Upper lobe of right lung (tissue), 1 donor: ENCODE data around the gene CACTIN. TPM values are rescaled to one million over a fixed set of nuclear protein-coding genes. Genes with fewer than 3 reads are reported as not detected.

Source experiments
- ATAC-seq: fragments of 200-7000 bp; cut with Tn5 transposase; one replicate; pipeline ENCODE4 v1.9.1; 2020; ENCODE audit warnings: mild to moderate bottlenecking, moderate library complexity
- DNase-seq: peaks from one replicate; pipeline ENCODE4 v3.0.0-alpha.2; 2020
- H3K27ac ChIP-seq: fragments of 200-600 bp; one replicate; pipeline ENCODE4 v1.8.0; 2022
- H3K27me3 ChIP-seq: fragments of 200-600 bp; one replicate; pipeline ENCODE4 v1.8.0; 2022; ENCODE audit warnings: mild to moderate bottlenecking
- H3K36me3 ChIP-seq: fragments of 200-600 bp; one replicate; pipeline ENCODE4 v1.8.0; 2022
- H3K4me1 ChIP-seq: fragments of 200-600 bp; one replicate; pipeline ENCODE4 v1.8.0; 2022
- H3K4me3 ChIP-seq: fragments of 200-600 bp; one replicate; pipeline ENCODE4 v1.8.0; 2022; ENCODE audit warnings: mild to moderate bottlenecking
- H3K9me3 ChIP-seq: fragments of 200-600 bp; one replicate; pipeline ENCODE4 v1.8.0; 2022
- CTCF ChIP-seq: fragments of 200-600 bp; IDR thresholded peaks from one replicate; pipeline ENCODE4 v1.8.0; 2022; ENCODE audit warnings: antibody characterized with exemption
- intact Hi-C: fragments of 100-400 bp; cut with DNase I; formaldehyde crosslinking; loops from one replicate; pipeline ENCODE4 v1.11.0; 2022
- total RNA-seq: library from RNA; stranded (reverse); fragmentation: NEBNext Ultra II Directional; extraction: Animal tissue kit (Norgen Biotek cat#: 25700); gene quantifications from one replicate; pipeline ENCODE4 v1.2.1, GENCODE V29; 2021
- donor health status: DM: no; HTN: yes; CAD: no; lungs with severe emphysema.

Gene CACTIN
- total RNA-seq, 1 donor from 2014 or later, result 24.3 TPM

DNA sequence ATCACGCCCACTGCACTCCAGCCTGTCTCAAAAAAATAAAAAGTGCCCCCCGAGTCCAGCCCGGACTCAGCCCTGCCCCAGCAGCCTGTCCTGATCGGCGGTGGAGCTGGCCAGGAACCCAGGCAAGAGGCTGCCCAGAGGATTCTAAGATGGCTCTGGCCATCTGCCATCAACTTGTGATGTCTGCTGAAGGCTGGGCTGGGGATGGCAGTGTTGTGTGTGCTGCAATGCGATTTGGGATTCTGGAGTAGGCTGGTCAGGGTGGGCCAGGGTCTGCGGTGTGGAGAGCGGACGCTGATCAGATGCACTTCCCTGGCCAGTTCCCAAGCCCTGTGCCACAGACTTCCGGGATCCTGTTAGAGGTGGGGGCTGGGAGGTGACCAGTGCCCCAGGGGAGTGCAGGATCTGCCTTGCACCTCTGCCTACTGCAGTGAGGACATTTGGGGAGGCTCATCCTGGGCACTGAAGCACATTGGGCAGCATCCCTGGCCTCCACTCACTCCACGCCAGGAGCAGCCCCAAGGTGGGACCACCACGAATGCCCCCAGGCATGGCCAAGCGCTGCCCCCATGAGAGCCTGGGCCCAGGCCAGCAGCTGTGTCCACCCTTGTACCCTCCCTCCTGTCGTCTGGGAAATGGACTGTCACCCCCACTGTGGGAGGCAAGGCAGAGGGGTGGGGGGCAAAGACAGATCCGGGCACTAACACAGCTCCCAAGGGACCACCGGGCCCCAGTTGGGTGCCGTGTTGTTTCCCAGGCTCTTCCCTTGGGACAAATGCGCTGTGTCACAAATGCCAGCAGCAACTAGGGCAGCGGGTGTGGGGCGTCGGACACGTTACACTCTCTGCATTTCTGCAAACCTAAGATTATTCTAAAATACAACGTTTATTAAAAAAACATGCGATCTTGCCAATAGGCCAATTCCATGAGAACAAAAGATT is 16.5 kb downstream of the CACTIN start:
- Histone ChIP-seq H3K4me3 (no peak overlapping the region), H3K36me3 (peaks cover 30% of the 10 kb centered on the region), H3K27ac (no peak overlapping the region), H3K9me3 (no peaks in the 10 kb centered on the region), H3K4me1 (peaks cover 27% of the 10 kb centered on the region), H3K27me3 (no peaks in the 10 kb centered on the region)
- ATAC-seq, result no peak
- no peak for DNase-seq
- intact Hi-C loops, result loop anchor here (10.0 kb wide), 1 partner anchor 65 kb away; no protein-coding TSS in a partner anchor
- no peak for TF ChIP-seq CTCF

DNA sequence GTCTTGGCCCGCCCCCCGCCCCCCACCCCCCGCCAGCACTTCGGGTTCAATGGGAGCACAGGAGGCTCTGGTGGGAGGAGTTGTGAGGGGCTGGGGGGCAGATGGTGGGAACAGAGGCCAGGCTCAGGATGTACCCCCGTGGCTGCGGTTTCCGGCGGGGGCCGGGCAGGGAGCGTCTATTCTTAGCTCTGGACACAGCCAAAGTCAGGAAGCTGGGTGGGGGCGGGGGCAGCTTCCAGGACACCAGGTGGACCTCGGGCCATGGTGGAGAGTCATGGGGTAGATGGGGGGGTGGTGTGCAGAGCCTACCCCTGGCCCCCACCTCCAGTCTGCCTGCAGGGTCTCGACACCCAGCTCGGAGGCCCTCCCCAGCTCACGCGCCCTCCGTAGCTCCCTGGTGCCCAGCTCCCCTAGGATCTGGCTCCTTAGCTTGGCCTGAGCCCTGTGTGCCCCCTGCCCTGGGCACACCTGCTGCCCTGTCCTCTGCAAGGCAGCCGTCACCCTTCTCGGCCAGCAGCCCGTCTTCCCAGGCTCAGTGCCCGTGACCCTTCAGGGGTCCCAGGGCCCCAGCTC is 17.8 kb downstream of the CACTIN start:
- Histone ChIP-seq H3K4me3 (no peak overlapping the region), H3K27me3 (no peaks in the 10 kb centered on the region), H3K36me3 (peaks cover 28% of the 10 kb centered on the region), H3K4me1 (peaks cover 27% of the 10 kb centered on the region), H3K9me3 (no peaks in the 10 kb centered on the region), H3K27ac (peak overlapping the region; percentile 59)
- no peak for TF ChIP-seq CTCF
- intact Hi-C loops, result no loop called here
- no peak for ATAC-seq
- no peak for DNase-seq

- Histone ChIP-seq H3K4me1 (peaks cover 31% of the 10 kb centered on the region), H3K36me3 (peaks cover 22% of the 10 kb centered on the region), H3K27me3 (no peaks in the 10 kb centered on the region), H3K27ac (peak overlapping the region; percentile 59), H3K4me3 (no peak overlapping the region), H3K9me3 (no peaks in the 10 kb centered on the region)
- DNase-seq (no peak), ATAC-seq (no peak)
- TF ChIP-seq CTCF, result no peak
- intact Hi-C loops, result no loop called here
Observed at GRCh38 chr19:3608079-3608641, 18.4 kb downstream of the CACTIN start.

DNA sequence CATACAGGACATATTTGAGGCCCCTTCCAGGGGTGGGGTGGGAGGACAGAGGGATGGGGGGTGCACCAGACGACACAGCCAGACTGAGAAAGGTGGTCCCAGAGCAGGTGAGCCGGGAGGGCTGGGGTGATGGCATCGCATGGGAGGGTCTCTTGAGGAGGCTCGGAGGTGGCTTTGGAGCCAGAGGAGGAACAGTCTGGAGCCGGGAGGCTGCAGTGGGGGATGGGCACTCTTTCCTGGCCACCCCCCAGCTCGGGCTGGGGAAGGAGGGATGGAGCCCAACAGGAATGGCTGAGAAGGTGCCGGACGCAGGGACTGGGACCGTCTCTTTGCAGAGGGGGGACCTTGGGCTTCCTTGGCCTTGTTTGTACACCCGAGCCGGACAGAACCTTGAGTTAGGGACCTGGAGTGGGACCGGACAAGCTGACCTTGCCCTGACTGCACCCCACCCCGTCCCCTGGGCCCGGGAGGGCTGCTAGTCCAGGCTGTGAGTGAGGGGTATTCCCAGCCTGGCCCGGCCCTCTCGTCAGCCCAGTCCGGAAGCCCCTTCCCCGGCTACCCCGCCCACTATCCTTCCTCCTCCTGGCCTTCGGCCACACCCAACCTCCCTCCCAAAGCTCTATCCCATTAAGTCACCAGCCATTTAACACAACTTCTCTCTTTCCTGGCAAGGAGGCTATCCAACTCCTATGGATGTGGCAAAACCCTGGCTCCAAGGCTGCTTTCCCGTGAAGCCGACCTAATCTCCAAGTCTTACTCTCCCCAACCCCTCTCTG is 19.1 kb downstream of the CACTIN start:
- Histone ChIP-seq H3K4me1 (peaks cover 33% of the 10 kb centered on the region), H3K36me3 (peaks cover 15% of the 10 kb centered on the region), H3K4me3 (peak overlapping the region; percentile 45), H3K27ac (peak overlapping the region; percentile 59), H3K27me3 (no peaks in the 10 kb centered on the region), H3K9me3 (no peaks in the 10 kb centered on the region)
- DNase-seq (no peak), ATAC-seq (peak; percentile 38)
- intact Hi-C loops, result no loop called here
- TF ChIP-seq CTCF, result no peak

GRCh38 chr19:3606690-3607289 is 19.8 kb downstream of the CACTIN start, which contains the start of gene TBXA2R:
TBXA2R (minus strand) TSS chr19:3606875; CDS start chr19:3600634, 6,241 bp downstream.
- peaks cover 33% of the 10 kb centered on the region for H3K4me1 ChIP-seq

More at GRCh38 chr19:3606690-3607289, 19.8 kb downstream of the CACTIN start, which contains the start of gene TBXA2R:
- no peaks in the 10 kb centered on the region for H3K27me3 ChIP-seq
- ATAC-seq, result peak; percentile 55
- TF ChIP-seq CTCF, result no peak
- peak; percentile 83 for DNase-seq
- intact Hi-C loops, result no loop called here
- peak within 1 kb of the TSS; percentile 59 for H3K27ac ChIP-seq
- H3K4me3 ChIP-seq, result peak within 1 kb of the TSS; percentile 45
- H3K36me3 ChIP-seq, result peaks cover 8% of the 10 kb centered on the region
- H3K9me3 ChIP-seq, result no peaks in the 10 kb centered on the region
